Tibial nerve (tissue), 3 donors: ENCODE results near the gene LRRTM4.

ENCODE experiments used
- CTCF ChIP-seq, 5 experiments: fragments of 200-600 bp in 3 of 5; fragments of 450-650 bp in 2 of 5; sonication (generic) in 3 of 5; IDR thresholded peaks; one replicate each; pipeline ENCODE4 v1.5.1; 2016 to 2019; ENCODE audit warnings: antibody characterized with exemption in 5 of 5, mild to moderate bottlenecking in 3 of 5, moderate library complexity in 2 of 5
- POLR2A ChIP-seq, 2 donors: fragments of 450-650 bp; IDR thresholded peaks; one replicate each; pipeline ENCODE4 v1.6.1; 2017; ENCODE audit warnings: antibody characterized with exemption in 2 of 2, mild to moderate bottlenecking in 2 of 2, moderate library complexity in 2 of 2

DNA sequence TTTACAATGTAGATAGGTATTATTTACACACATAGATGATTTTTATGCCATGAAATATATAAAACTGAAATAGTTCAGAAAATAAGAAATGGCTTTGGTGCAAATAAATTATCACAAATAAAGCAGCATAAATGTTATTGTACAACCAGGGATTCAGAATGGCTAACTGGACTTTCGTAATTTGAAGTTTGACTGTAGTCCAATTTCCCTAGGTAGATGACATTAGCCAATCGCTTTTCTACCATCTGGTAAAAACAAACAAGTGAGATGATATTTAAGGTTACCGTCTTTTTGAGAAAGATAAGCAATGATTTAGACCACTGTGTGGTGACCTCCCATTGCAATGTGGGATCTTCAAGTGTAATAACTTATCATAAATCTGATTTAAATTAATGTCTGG lies 400.7 kb downstream of the LRRTM4 start:
- no peak for TF ChIP-seq POLR2A (IDR thresholded peaks at IDR 0.05)
- no peak for TF ChIP-seq CTCF (IDR thresholded peaks at IDR 0.05)
